CD4-positive, alpha-beta T cell treated with Interleukin-10 for 1 hour (primary cell): ENCODE results near the gene TMEM255B.
"Not testable (repeated sequence)": the region's sequence is repeated elsewhere in the genome, so short reads cannot be mapped to it uniquely, and the experiment has no call there.

Source experiments
- DNase-seq: peaks from one replicate; pipeline ENCODE4 v3.0.0-alpha.2; 2020

Gene TMEM255B

DNA sequence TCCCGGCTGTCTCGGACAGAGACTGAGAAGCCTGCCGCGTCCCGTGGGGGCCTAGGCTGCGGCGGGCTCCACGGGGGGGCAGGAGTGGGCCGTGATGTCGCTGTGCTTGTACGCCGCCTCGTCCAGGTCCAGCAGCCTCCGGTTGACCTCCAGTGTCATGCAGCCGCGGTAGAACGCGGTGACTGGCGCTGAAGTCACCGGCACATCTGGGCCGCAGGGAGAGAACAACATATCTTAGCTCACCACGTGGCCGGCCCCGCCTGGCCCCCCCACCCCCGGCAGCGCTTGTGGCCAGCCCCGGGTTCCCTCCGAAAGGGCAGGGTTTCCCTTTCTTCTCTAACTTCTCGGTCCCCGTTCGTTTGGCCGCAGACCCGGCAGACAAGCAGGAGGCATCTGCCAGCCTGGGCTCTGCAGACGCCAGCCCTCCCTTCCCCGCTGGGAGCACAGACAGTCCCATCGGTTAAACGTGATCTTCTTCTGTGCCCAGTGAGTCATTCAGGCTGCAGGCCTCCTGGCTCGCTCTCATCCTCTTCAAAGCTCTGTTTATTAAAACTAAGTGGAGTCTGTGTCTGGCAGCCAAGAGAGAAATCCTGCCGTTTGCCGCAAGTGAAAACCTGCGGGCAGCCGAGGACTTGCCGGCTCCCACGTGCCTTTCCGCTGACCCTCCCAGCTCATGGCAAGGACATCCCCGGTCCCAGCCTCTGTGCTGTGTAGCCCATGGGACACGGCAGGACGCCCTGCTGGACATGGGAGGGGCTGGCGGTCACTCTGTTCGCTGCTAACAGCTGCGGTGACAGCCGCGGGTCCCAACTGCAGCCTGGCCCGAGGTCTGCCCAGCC lies 62.0 kb downstream of the TMEM255B start:
- no peak for DNase-seq

DNA sequence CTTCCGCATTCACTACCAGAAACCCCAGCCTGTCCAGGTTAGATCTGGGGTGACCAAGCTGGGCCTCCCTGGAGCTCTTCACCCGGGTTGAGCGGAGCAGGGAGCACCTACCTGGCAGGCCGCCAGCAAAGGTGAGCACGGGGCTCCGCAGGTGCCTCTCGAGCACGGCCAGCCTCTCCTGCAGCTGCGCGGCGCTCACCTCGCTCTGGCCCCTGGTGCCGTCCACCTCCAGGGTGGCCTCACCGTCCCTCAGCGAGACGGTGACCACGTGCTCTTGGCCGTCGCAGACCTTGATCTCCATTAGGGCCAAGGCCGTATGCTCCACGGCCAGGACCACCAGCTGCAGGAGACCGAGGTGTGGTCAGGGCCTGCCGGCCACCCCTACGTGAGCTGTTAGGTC lies 62.8 kb downstream of the TMEM255B start:
- no peak for DNase-seq

DNA sequence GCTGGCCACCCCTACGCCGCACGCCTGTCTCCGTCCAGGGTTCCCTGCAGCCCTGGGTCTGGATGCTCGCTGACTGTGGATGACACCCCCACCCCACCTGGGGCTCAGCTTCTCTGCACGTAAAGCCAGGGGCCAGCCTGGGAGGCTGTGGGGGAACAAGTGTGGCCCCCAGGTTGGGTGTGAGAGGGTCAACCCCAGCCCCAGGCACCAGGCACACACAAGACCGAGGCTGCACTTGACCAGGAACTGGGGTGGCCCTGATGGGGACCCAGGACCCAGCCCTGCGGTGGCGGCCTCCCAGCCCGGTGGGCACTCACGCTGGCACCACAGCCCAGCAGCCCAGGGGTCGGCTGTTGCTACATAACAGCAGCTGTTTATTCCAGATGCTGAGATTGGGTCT lies 63.2 kb downstream of the TMEM255B start:
- no peak for DNase-seq

DNA sequence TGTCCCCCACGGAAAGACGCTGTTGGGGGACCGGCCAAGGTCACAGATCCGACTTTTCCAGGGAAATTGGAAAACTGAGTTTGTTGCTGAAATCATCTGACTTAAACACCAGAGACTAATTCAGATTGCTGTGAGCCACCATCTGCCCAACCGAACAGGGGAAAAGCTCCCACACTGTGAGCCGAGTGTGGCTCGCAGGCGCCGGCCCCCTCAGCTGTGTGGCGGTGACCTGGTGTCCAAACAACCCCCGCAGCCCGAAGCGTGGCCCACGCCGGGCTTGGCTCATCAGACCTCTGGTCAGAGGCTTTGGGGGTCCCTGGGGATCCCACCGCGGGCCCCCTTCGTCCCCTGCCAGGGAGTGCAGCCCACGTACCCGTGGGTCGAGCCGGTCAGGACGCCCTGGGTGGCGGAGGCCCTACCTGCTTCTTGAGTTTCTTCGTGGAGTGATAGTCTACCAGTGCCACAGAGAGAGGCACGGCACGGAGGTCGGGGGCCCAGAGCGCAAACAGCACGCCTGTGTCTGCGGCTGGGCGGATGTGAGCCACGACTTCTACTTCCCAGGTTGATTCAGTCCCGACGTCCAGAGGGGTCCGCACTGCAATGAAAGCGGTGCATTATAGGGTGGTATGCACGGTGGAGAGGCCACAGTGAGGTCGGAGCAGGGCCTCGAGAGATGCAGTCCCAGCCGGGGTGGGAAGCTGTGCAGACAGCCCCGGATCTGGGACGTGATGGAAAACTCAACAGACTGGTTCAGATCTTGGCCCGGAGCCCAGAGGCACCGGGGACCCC lies 64.1 kb downstream of the TMEM255B start:
- no peak for DNase-seq

DNA sequence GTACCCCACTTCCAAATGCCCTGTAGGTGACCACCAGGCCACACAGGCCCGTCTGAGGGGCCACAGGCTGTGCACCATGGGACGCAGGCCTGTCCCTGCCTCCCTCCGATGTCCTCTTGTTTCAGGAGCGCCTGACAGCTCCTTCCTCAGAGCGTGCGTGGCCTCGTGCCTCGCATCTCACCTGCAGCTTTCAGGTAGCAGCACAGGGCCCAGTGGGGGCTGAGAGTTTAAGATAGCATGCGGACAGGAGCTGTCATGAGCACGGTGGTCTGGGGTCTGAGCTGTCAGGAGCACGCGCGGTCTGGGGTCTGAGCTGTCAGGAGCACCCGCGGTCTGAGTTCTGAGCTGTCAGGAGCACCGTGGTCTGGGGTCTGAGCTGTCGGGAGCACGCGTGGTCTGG lies 64.7 kb downstream of the TMEM255B start:
- DNase-seq, result no peak

DNA sequence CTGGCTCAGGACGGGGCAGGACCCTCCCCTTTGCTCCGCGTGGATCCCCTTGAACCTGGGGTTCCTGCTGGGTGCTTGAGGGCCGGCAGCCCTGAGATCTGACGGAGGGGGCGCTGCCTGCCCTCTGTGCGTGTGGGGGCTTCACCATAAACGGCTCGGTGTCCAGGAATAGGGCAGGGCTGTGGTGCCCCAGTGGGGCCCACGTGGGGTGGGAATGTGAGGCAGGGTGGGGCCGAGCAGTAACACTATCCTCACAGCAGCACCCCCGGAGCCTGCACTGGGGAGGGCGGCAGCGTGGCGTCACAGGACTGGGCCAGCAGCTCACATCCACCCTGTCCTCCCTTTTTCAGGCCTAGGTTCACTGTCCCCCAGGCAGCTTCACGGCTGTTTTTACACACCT lies 66.8 kb downstream of the TMEM255B start:
- no peak for DNase-seq

DNA sequence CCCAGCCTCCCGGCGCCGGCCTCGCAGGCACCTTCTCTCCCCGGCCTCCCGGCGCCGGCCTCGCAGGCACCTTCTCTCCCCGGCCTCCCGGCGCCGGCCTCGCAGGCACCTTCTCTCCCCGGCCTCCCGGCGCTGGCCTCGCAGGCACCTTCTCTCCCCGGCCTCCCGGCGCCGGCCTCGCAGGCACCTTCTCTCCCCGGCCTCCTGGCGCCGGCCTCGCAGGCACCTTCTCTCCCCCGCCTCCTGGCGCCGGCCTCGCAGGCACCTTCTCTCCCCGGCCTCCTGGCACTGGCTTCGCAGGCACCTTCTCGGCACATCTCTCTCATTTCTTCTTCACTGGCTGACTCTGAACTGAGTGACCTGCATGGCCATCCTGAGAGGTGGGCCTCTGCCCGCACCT lies 67.4 kb downstream of the TMEM255B start:
- DNase-seq, result not testable (repeated sequence)

DNA sequence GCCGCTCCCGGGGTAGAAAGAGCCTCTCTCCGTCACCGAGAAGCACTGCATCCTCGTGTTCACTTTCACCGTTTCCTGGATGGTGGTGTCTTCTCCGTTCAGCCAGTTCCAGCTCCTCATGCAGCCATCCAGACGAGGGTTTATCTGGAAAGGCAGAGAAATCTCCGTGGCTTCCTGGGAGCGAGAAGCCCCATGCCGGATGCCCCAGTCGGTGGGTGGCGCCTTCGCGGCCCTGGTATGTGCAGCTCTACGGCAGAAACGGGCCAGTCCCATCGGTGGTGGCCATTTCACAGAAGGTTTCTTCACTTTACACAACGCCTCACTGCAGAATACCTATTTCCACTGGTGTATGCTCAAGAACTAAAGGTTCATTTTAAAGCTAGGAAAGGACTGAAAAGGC lies 68.0 kb downstream of the TMEM255B start:
- DNase-seq, result no peak

DNA sequence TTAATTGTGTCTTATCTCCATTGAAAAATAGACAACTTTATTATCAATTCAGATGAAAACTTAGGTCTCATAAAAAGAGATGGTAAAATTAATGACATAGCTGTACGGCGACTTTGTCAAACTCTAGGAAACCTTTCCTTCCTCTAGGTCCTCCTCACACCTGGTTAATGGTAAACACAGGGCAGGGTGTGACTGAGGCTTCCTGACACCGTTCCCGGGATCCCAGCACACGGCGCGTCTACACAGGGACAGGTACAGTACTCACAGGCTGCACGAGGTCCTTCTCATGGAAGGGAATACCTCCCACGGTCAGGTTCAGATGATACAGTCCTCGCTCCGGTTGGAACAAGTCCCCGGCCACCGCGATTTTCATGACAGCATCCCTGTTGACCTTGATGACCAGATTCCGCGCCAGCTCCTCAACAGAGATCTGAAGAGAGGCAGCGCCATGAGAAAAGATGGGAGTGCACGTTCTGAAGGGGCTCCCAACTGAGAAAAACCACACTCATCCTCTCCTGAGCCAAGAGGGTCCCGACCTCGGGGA lies 69.3 kb downstream of the TMEM255B start:
- no peak for DNase-seq

DNA sequence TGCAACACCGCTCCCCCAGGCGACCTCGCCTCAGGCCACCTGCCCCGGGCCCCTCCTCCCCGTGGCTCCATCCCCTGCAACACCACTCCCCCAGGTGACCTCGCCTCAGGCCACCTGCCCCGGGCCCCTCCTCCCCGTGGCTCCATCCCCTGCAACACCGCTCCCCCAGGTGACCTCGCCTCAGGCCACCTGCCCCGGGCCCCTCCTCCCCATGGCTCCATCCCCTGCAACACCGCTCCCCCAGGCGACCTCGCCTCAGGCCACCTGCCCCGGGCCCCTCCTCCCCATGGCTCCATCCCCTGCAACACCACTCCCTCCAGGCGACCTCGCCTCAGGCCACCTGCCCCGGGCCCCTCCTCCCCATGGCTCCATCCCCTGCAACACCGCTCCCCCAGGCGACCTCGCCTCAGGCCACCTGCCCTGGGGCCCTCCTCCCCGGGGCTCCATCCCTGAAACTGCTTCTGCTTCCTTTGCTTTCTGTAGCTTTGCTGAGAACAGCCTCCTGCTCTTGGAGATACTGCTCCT lies 71.5 kb downstream of the TMEM255B start:
- not testable (repeated sequence) for DNase-seq

DNA sequence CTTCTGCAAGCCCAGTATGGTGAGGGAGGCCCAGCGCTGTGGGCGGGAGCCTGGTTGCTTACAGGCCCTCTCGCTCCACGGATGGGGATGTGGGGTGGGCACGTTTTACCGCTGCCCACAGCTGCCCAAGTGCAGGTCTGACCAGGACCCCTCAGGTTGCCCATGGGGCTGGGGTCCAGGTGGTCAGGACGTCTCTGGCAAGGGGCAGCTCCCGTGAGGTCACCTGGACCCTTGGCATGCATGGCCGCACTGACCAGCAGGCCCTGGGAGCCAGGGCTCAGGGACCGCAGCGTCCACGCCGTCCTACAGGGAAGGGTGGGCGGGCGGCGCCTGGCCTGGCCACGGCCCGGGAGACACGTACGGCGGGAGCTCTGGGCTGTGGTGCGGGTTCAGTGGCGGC lies 72.0 kb downstream of the TMEM255B start:
- no peak for DNase-seq

DNA sequence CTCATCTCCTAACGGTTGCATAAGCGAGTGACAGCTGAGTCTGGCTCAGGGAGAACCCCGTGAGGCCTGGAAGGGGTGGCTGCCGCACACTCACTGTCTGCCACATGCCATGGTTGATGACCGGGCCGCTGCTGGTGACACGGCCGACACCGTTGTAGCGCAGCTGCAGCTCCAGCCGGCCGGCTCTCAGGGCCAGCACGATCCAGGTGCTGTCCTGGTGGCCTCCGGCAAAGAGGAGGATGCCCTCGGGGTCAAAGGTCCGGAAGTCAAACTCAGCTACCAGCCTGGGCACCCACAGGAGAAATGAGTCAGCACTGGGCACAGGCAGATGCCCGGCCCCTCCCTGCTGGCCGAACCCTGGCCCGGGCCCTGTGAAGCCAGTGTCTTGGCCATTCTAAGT lies 73.2 kb downstream of the TMEM255B start:
- no peak for DNase-seq

DNA sequence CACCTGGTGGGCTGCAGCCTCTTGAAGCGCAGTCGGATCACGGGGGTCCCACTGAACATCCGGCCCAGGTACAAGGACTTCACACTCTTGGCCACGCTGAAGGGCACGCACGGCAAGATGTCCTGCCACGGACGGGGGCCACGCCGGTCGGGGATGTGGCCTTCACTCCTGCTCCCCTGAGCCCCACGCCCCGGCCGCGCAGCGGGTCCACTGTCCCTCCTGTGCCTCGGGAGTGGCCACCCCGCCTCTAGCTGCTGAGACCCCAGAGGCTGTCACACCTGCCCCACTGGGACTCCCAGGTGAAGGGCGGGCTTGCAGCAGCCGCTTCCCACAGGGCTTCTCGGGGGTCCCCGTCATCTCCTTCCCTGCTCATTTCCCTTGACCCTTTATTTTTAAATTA lies 73.6 kb downstream of the TMEM255B start:
- DNase-seq, result no peak

DNA sequence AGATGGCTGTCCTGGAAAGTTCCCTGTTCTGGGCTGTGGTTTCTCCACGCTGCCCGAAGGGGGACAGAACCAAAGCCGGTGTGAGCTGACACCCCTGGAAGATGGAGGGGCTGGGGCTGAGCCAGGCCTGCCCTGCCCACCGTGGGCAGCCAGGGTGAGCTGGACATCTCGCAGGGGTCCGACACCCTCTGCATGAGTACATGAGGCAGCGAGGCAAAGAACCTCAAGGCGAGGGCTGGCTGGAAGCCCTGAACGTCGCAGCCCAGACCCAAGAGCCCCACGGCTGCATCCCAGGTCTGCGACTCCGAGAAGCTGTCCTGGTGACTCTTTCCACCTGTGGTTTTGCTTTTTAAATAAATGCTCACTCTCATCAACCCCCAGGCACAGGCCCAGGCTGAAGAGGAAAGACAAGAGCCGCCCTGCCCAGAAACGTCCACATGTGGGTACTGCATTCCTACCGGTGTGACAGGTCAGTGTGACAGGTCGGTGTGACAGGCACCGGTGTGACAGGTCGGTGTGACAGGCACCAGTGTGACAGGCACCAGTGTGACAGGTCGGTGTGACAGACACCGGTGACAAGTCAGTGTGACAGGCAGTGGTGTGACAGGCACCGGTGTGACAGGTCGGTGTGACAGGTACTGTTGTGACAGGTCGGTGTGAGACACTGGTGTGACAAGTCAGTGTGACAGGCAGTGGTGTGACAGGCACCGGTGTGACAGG lies 74.2 kb downstream of the TMEM255B start:
- no peak for DNase-seq

DNA sequence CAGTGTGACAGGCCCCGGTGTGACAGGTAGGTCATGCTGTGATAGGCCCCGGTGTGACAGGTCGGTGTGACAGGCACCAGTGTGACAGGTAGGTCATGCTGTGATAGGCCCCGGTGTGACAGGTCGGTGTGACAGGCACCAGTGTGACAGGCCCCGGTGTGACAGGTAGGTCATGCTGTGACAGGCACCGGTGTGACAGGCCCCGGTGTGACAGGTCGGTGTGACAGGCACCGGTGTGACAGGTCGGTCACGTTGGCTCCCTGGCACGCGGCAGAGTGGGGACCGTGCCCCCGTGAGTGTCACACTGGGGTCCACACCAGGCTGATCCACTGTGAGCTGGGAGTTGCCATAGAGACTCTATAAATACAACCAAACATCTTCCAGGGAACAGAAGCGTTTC lies 75.0 kb downstream of the TMEM255B start:
- not testable (repeated sequence) for DNase-seq

DNA sequence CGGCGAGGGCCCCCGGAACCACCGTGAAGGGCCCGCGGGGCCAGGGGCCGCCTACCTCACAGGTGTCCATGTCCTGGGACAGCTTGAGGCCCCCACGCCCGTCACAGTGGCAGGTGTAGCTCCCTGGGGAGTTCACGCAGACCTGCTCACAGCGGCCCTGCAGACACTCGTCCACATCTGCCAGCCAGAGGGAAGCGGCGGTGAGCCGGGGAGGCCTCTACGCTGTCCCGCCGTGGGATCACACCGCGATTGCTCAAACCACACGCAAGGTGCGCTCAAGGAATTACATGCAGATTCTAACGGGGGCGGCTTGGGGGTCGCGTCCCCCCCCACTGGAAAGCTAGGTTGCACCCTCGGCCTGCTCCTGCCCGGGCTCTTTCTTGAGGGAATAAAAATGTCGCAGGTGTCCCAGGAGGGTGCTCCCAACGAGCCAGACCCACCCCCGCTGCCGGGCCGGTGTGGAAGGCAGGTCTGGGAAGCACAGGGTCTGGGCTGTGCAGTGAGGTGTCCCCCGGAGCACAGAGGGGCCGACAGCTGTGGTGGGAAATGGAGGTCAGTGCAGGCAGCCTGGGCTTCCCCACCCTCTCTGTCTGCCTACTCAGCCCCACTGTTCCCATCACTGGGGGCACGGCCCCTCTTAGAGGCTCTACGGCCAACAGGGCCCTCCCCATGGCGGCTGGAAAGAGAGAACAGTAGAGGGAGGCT lies 75.6 kb downstream of the TMEM255B start:
- DNase-seq, result no peak

DNA sequence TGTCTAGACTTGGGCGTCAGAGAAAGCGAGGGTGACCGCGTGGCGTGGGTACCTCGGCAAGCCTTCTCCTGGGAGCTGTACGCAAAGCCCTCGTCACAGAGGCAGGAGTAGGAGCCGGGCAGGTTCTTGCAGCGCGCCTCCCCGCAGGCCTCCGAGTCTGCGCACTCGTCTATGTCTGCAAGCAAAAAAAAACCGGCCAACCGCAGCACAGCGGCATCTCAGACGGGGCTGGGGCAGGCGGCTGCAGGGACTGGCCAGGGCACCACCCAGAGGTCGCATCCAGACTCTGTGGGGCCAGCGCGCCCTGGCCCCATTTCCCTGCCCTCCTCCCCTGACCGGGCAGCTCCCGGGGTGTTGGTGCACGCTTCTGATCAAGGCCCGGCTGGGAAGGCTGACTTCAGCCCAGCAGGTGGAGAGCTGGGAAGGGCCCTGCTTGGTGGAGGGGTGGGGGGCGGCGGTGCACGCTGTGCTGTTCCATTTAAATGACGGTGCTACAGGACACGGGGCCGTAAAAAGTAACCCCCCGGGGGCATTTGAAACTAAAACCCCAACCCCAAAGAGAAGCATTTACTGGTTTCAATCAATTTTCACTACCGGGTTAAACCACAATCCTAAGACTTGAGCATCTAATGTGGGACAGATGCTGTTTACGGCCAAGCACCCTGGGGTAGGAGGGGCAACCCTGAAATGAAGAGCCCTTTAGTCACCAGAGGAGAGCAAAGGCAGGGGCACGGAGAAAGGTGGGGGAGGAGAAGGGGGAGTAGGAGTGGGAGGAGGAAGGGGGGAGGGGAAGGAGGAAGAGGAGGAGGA lies 76.6 kb downstream of the TMEM255B start:
- no peak for DNase-seq

DNA sequence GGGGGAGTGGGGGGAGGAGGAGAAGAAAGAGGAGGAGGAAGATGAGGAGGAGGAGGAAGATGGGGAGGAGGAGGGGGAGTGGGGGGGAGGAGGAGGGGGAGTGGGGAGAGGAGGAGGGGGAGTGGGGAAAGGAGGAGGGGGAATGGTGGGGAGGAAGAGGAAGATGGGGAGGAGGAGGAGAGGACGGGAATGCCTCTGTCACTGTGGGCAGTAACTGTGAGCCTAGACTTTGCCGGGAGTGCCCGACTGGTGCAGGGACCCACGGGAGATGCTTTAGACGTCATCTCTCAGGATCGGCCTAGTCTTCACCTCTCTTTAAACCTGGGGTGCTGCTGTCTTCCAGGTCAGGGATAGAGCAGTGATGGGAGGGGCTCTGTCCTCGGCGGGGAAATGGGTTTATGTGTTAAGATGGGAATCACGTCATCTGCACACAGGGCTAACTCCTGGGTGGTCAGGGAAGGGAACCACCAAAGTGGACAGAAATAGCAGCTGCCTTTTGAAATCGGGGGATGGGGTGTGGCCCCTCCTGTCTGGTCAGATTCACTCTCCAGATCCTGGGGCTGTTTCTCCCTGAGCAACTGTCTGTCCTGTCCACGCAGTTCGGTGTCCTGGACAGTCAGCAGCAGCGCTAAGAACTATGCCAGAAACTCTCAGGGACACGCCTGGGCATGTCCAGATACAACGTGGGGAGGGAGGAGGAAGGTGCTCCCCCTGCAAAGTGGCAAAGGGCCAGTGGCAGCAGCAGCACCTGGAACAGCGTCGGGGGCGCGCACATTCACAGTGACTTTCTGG lies 77.9 kb downstream of the TMEM255B start:
- no peak for DNase-seq

DNA sequence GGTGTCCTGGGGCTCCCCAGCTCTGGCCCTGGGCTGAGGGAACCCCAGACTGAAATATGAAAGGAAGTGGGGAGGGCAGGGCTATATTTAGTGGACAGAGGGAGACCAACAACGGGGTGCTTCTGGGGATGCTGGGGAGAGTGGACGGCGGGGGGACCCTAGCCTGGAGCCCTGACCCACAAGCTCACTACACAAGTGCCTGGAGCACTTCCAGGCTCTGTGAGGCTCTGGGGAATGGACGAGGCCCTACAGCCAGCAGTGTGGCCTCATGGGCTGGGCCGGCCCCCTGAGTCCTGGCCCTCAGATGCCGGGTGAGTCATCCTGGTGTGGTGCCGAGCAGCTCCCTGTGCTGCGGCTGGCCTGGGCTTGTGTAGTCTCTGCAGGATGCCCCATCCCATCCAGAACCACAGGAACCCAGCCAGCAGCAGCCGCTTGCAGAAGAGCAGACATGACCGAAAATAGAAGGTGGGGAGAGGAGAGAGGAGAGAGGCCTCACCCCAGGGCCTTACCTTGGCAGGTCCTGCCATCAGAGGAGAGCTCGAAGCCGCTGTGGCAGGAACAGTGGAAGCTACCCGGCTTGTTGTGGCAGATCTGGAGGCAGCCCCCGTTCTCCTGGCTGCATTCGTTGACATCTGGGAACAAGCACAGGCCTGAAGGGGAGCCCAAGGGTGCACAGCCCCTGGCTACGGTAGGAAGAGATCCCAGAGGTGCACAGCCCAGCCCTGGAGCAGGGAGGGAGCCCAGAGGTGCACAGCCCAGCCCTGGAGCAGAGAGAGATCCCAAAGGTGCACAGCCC lies 78.7 kb downstream of the TMEM255B start:
- no peak for DNase-seq

DNA sequence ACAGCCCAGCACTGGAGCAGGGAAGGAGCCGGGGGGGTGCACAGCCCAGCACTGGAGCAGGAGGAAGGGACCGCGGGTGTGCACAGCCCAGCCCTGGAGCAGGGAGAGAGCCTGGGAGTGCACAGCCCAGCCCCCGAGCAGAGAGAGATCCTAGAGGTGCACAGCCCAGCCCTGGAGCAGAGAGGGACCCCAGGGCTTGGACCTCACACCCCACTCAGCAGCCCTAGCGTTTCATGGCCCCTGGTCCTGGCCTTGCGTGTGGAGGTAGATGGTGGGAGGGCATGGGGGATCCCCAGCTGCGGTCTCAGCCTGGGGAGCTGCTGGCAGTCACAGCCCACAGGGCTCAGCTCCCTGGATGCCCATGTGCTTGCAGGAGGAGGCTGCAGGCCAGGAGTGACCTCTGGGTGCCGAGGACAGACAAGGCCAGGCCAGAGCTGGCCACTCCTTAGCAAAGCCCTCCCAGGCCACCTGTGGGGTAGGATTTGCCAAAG lies 79.7 kb downstream of the TMEM255B start:
- no peak for DNase-seq
